Kidney (tissue), 14 donors: ENCODE results near the gene SLC9C1. TPM values are rescaled to one million over a fixed set of nuclear protein-coding genes. Genes with fewer than 3 reads are reported as not detected.

Experiments
- DNase-seq, 5 donors: peaks; one replicate each; pipeline ENCODE4 v3.0.0-alpha.2; 2013 to 2020
- FAIRE-seq: peaks from 2 replicates; lab custom pipeline; 2012; peaks lifted over from hg19 to GRCh38; lab: Jason Lieb, UNC
- H3K27ac ChIP-seq, 2 donors: one replicate each; pipeline ENCODE4 v1.7.0; 2013; ENCODE audit warnings: low read depth in 2 of 2, low read length in 2 of 2, inconsistent platforms in 1 of 2
- H3K27me3 ChIP-seq: one replicate; pipeline ENCODE4 v1.7.1; 2013; ENCODE audit warnings: low read length, inconsistent platforms; ENCODE audit not compliant: control insufficient read depth, insufficient read depth
- H3K36me3 ChIP-seq, 3 donors: one replicate each; pipeline versions ENCODE4 v1.7.0 to v1.7.1; 2013; ENCODE audit warnings: low read length in 3 of 3, control low read depth in 1 of 3, inconsistent platforms in 1 of 3; ENCODE audit not compliant: insufficient read depth in 3 of 3, control insufficient read depth in 2 of 3
- H3K4me1 ChIP-seq, 3 donors: one replicate each; pipeline versions ENCODE4 v1.7.0 to v1.7.1; 2013; ENCODE audit warnings: low read length in 3 of 3, inconsistent platforms in 1 of 3, low read depth in 1 of 3; ENCODE audit not compliant: control insufficient read depth in 2 of 3, insufficient read depth in 2 of 3
- H3K4me3 ChIP-seq, 3 donors: one replicate each; pipeline versions ENCODE4 v1.7.0 to v1.8.1; 2013; ENCODE audit warnings: low read length in 3 of 3, control low read depth in 1 of 3, inconsistent platforms in 1 of 3
- H3K9ac ChIP-seq, 3 donors: one replicate each; pipeline versions ENCODE4 v1.7.0 to v1.7.1; 2013; ENCODE audit warnings: low read length in 3 of 3, control low read depth in 1 of 3, inconsistent platforms in 1 of 3
- H3K9me3 ChIP-seq, 3 donors: one replicate each; pipeline versions ENCODE4 v1.7.0 to v1.7.1; 2013; ENCODE audit warnings: low read length in 3 of 3, control low read depth in 1 of 3, inconsistent platforms in 1 of 3; ENCODE audit not compliant: control insufficient read depth in 2 of 3, insufficient read depth in 1 of 3
- intact Hi-C: fragments of 100-400 bp; cut with DNase I; formaldehyde crosslinking; loops from one replicate; pipeline ENCODE4 v1.11.1; 2022
- polyA plus RNA-seq: library from polyadenylated mRNA; stranded (reverse); fragments of 350-450 nt; fragmentation: Illumina TruSeq; extraction: RNeasy Lipid Tissue Mini Kit (QIAGEN cat#74804); gene quantifications from one replicate; pipeline ENCODE4 v1.2.3, GENCODE V29; 2014; ENCODE audit warnings: low read depth, low replicate concordance; ENCODE audit not compliant: insufficient read depth
- total RNA-seq: library from RNA; stranded (reverse); fragmentation: NEBNext Ultra II Directional; extraction: Animal tissue kit (Norgen Biotek cat#: 25700); gene quantifications from one replicate; pipeline ENCODE4 v1.2.1, GENCODE V29; 2021
- TF ChIP-seq, protein P1 (sequence below): IDR thresholded peaks from 3 replicates; pipeline ENCODE4 v1.5.1; 2012; ENCODE audit warnings: mild to moderate bottlenecking, moderate library complexity, borderline replicate concordance; ENCODE audit not compliant: insufficient read depth; ENCODE audit errors: extremely low read depth
- donor health status: control.
- donor health status: control.
- donor health status: control.
- donor health status: control.
- donor health status: control.
- donor health status: DM: yes; HTN: yes; CAD: no.
- donor health status: Normal renal cell carcinoma (clear cell type).

Gene SLC9C1
- total and polyA plus RNA-seq, 2 donors from 2014 or later = 0.09 to 1.2 TPM

DNA sequence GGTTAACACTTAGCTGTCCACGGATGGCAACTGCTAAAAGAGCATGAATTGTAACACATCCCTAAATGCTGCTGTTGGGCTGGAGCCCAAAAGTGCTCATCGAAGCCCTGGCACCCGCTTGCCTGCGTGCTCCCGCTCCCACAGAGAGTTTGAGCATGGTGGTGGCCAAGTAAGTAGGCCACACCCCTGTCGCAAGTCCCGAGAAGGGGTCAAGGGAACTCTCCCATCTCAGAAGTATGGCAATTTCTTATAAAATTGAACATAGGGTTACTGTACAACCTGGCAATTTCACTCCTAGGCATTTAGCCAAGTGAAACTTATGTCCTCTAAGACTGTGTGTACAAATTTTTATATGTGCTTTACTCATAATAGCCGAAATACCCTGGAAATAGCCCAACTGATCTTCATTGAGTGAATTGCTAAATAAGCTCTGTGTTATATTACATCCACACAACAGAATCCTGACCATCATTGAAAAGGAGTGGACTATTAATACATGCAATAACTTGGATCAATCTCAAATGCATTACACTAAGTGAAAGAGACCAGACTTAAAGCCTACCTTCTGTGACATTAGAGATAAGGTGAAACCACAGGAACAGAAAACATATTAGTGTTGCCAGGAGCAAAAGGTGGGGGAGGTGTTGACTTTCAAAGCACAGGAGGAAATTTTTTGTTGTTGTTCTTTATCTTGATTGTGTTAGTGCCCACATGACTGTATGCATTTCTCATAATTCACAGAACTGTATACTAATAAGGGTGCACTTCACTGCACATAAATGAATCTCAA, 159.5 kb downstream of the SLC9C1 start:
- H3K27ac ChIP-seq = no peak overlapping the region
- no peak overlapping the region for H3K9ac ChIP-seq
- FAIRE-seq = no peak
- intact Hi-C loops = no loop called here
- no peak for DNase-seq
- no peaks in the 10 kb centered on the region for H3K27me3 ChIP-seq
- H3K4me3 ChIP-seq = no peak overlapping the region
- no peaks in the 10 kb centered on the region for H3K36me3 ChIP-seq
- TF ChIP-seq, protein P1, sequence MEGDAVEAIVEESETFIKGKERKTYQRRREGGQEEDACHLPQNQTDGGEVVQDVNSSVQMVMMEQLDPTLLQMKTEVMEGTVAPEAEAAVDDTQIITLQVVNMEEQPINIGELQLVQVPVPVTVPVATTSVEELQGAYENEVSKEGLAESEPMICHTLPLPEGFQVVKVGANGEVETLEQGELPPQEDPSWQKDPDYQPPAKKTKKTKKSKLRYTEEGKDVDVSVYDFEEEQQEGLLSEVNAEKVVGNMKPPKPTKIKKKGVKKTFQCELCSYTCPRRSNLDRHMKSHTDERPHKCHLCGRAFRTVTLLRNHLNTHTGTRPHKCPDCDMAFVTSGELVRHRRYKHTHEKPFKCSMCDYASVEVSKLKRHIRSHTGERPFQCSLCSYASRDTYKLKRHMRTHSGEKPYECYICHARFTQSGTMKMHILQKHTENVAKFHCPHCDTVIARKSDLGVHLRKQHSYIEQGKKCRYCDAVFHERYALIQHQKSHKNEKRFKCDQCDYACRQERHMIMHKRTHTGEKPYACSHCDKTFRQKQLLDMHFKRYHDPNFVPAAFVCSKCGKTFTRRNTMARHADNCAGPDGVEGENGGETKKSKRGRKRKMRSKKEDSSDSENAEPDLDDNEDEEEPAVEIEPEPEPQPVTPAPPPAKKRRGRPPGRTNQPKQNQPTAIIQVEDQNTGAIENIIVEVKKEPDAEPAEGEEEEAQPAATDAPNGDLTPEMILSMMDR = no peak
- H3K4me1 ChIP-seq = peaks cover 0 to 3% (median 0%) of the 10 kb centered on the region in 3 donors
- H3K9me3 ChIP-seq = no peaks in the 10 kb centered on the region

DNA sequence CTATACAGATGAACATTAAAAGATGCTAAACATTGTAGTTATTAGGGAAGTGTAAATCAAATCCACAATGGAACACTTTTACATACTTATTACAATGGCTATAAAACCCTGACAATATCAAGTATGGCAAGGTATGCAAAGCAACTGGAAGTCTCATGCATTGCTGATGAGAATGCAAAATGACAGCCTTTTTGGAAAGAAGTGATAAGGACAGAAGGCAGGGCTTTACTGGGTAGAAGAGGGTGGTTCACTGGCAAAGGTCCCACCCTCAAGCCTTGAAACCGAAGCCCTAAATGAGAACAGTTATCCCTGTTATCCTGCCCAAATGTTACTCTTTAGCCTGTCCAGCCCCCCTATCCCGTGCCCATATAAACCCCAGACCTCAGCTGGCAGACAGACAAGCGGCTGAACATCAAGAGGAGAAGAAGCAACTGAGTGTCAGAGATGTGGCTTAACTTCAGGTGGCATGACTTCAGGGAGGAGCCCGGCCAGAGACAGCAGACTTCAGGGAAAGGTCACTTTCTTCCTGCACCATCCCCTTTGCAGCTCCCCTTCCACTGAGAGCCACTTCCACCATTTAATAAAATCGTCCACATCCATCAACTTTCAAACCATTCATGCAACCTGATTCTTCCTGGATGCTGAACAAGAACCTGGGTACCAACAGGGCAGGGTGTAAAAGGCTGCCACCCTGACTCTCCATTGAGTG, 160.2 kb downstream of the SLC9C1 start:
- intact Hi-C loops = no loop called here
- TF ChIP-seq, protein P1 = no peak
- no peak overlapping the region for H3K4me3 ChIP-seq
- no peaks in the 10 kb centered on the region for H3K27me3 ChIP-seq
- DNase-seq (no peak), FAIRE-seq (no peak)
- peaks cover 0 to 3% (median 0%) of the 10 kb centered on the region in 3 donors for H3K4me1 ChIP-seq
- no peaks in the 10 kb centered on the region for H3K9me3 ChIP-seq
- no peak overlapping the region for H3K27ac ChIP-seq
- H3K36me3 ChIP-seq = no peaks in the 10 kb centered on the region
- no peak overlapping the region for H3K9ac ChIP-seq

DNA sequence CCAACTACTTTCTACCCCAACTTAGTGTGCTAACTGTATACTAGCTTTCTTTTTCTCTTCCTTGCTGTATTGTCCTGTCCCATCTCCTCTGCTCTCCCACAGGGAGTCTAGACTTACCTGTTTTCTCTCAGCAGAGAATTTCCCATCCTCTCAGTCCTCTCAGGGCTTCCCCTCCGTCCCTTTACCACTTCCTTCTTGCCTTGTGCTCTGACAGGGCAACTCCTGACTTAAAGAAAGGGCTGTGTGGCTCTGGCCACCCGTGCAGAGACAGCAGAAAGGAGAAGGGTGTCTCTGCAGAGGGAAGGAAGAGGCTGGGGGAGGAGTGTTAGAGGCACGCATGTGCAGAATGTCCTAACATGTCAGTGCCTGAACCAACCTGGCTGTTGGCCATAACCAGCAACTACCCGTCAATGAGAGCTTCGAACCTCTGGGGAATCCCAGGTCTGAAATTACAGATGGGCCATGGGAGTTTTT, 161.0 kb downstream of the SLC9C1 start, which contains the start of gene GCSAM:
TSS of gene GCSAM (minus strand) at position 274 of the 474 bp plus-strand sequence. CDS start at position 146, 128 bp downstream.
- FAIRE-seq (no peak), DNase-seq (no peak)
- Histone ChIP-seq H3K9ac (no peak within 1 kb of the TSS), H3K9me3 (no peaks in the 10 kb centered on the region), H3K36me3 (no peaks in the 10 kb centered on the region), H3K27ac (no peak within 1 kb of the TSS), H3K4me1 (peaks cover 0 to 3% (median 0%) of the 10 kb centered on the region in 3 donors), H3K27me3 (no peaks in the 10 kb centered on the region), H3K4me3 (no peak within 1 kb of the TSS)
- intact Hi-C loops = no loop called here
- TF ChIP-seq, protein P1 = no peak
